Limb (tissue), 2 donors: ENCODE measurements around the gene SRRT.
A peak's percentile ranks its signal among the peaks of the same experiment; 100 is the strongest.
"Not testable (repeated sequence)": the region's sequence is repeated elsewhere in the genome, so short reads cannot be mapped to it uniquely, and the experiment has no call there.

ENCODE experiments used
- DNase-seq, 2 donors: peaks; one replicate each; pipeline ENCODE4 v3.0.0-alpha.2; 2016; ENCODE audit errors: extremely low spot score in 2 of 2

The SRRT gene

GRCh38 chr7:100894860-100895700 lies 20.2 kb downstream of the SRRT start:
- DNase-seq, result peak in 1 of 2 donors; percentile 92

- no peak for DNase-seq
Measured at GRCh38 chr7:100895701-100895955, 20.7 kb downstream of the SRRT start, which contains the start of gene ACHE. TSS of gene ACHE (minus strand) at chr7:100895888. CDS start at chr7:100894232, 1,656 bp downstream.

GRCh38 chr7:100895956-100896731 lies 21.2 kb downstream of the SRRT start:
- DNase-seq, result peak in 1 of 2 donors; percentile 81

GRCh38 chr7:100896732-100897608 lies 22.1 kb downstream of the SRRT start:
- peak in 1 of 2 donors; percentile 80 for DNase-seq

GRCh38 chr7:100897772-100898454 lies 23.0 kb downstream of the SRRT start:
- no peak for DNase-seq

- DNase-seq, result no peak
Measured at GRCh38 chr7:100899432-100899831, 24.5 kb downstream of the SRRT start.

GRCh38 chr7:100900978-100901377 lies 26.1 kb downstream of the SRRT start:
- no peak for DNase-seq

- no peak for DNase-seq
Measured at GRCh38 chr7:100901921-100902332, 27.0 kb downstream of the SRRT start.

- DNase-seq, result no peak
Measured at GRCh38 chr7:100902638-100903037, 27.7 kb downstream of the SRRT start.

- DNase-seq, result no peak
Measured at GRCh38 chr7:100908512-100908911, 33.6 kb downstream of the SRRT start.

- not testable (repeated sequence) for DNase-seq
Measured at GRCh38 chr7:100910443-100910842, 35.5 kb downstream of the SRRT start.

- no peak for DNase-seq
Measured at GRCh38 chr7:100911484-100911883, 36.6 kb downstream of the SRRT start.

- no peak for DNase-seq
Measured at GRCh38 chr7:100914208-100914878, 39.4 kb downstream of the SRRT start.

GRCh38 chr7:100914879-100915447 lies 40.1 kb downstream of the SRRT start:
- DNase-seq, result no peak

- DNase-seq, result not testable (repeated sequence)
Measured at GRCh38 chr7:100919335-100919734, 44.4 kb downstream of the SRRT start.

- not testable (repeated sequence) for DNase-seq
Measured at GRCh38 chr7:100919779-100920437, 45.0 kb downstream of the SRRT start.

- no peak for DNase-seq
Measured at GRCh38 chr7:100921039-100921438, 46.1 kb downstream of the SRRT start.

GRCh38 chr7:100923616-100924015 lies 48.7 kb downstream of the SRRT start:
- DNase-seq, result not testable (repeated sequence)

GRCh38 chr7:100929808-100930174 lies 54.9 kb downstream of the SRRT start:
- no peak for DNase-seq

- DNase-seq, result no peak
Measured at GRCh38 chr7:100933734-100934133, 58.8 kb downstream of the SRRT start.
